Spleen (tissue), 7 donors: Measurements from ENCODE around the gene MAST2.

ENCODE experiments used
- CTCF ChIP-seq, 11 experiments: fragments of 200-600 bp in 7 of 11; fragments of 450-650 bp in 4 of 11; sonication (generic) in 4 of 11; IDR thresholded peaks in 8 of 11; conservative IDR thresholded peaks in 3 of 11; 1 replicate in 7 of 11; 2 replicates in 4 of 11; pipeline versions ENCODE4 v1.4.0 to v1.8.0; 2016 to 2021; ENCODE audit warnings: antibody characterized with exemption in 11 of 11, inconsistent platforms in 4 of 11, mild to moderate bottlenecking in 1 of 11
- POLR2A ChIP-seq, 3 donors: fragments of 450-650 bp; IDR thresholded peaks; one replicate each; pipeline ENCODE4 v1.5.1; 2017; ENCODE audit warnings: antibody characterized with exemption in 3 of 3, mild to moderate bottlenecking in 1 of 3
- donor health status: DM: no; HTN: no; CAD: no; lungs with moderate emphysema.
- donor health status: DM: no; HTN: no; CAD: no.
- donor health status: DM: no; HTN: no; CAD: no.

GRCh38 chr1:45846931-45847330, 43.5 kb downstream of the MAST2 start:
- TF ChIP-seq CTCF (IDR thresholded peaks at IDR 0.05 in 8 of 11, conservative IDR thresholded peaks at IDR 0.05 in 3 of 11) = no peak
- no peak for TF ChIP-seq POLR2A (IDR thresholded peaks at IDR 0.05)
